Stimulated activated naive CD4-positive, alpha-beta T cell (primary cell): ENCODE results near the gene CAMTA1.
"Not testable (repeated sequence)": the region's sequence is repeated elsewhere in the genome, so short reads cannot be mapped to it uniquely, and the experiment has no call there.

Experiments used
- DNase-seq, 6 experiments: peaks; one replicate each; lab custom pipeline; 2025; lab: John Stamatoyannopoulos, UW

The CAMTA1 gene

DNA sequence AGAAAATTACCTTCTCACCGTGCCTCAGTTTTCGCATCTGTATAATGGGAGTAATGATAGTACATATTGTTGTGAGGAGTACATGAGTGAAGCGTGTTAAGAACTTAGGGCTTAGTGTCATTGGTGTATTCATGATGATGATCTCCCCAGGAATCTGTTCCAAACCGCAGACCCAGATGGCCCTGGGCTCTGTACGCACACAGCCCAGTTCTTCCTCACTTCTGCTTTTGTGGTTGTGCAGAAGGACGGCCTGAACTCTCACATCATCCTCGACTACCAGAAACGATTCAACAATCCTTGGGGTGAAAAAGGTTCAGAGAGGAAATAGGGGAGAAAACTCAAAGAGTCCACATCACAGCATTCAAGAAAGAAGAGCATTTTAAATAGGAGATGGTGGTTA lies 323.0 kb downstream of the CAMTA1 start:
- no peak for DNase-seq

DNA sequence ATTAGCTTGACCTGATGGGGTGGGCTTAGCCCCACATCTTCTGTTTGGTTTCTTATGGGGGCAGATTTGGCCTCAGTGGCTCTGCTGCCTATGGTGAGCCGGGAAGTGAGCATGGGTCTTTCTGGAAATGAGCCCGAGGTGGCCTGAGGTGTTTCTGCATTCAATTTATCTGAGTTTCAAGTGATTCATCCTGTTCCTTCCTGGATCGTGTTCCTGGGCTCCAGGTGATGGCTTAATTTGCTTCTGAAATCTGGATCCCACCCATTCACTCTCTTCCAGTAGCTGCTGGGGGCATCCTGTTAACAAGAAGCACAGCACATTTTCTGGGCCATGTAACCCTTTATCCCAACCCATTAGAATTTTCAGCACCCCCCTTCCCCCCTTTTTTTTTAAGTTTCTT lies 324.6 kb downstream of the CAMTA1 start:
- DNase-seq, result no peak

DNA sequence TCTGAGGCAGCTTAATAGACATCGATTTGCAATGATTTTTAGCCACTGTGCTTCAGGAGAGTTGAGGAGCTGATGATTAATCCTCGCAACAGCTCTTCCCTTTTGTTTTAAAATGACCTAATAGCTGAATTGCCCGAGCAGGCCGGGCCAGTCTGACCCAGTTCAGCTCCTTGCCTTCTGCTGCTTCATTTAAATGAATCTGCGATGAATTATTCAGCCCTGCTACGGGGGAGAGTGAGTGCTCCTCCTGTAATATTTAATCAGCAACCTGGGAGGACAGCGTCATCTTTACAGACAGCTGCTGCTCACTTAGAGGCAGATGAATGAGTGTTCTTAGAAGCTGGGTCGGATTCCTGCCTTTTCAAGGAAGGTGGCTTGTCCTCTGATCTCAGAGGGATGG lies 325.1 kb downstream of the CAMTA1 start:
- DNase-seq, result no peak

DNA sequence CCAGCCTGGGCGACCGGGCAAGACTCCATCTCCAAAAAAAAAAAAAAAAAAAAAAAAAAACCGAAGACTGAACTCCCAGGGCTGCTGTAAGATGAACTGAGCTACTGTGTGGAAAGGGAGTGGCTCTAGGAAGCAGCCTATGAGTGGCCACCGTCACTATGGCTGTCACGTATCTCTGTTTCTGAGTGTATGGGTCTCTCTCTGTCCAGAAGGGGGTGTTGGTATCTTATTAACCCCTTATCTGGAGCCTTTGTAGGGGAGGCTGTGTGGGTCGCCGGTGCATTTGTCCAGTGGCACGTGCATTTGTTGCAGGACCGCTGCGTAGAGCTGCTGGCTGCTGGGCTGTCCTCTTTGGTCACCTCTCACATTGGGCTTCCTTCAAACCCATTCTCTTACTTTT lies 326.6 kb downstream of the CAMTA1 start:
- DNase-seq, result no peak

DNA sequence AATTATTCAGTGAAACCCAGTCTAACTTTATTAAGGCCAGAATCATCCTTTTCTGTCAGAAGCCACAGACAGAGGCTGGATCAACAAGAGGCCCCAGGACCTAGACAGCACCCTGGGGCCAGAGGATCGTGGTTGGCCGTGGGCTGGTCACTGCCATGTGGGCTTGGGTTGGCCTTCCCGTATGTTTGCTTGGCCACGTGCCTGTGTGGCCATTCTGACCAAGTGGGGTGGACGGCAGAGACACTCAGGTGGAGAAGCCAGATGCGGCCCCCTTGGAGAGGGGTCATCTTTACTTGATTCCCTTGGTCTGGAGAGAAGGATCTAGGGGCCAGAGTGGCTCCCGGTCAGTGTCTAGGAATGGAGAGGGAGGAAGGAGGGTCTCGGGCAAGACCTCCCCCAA lies 327.9 kb downstream of the CAMTA1 start:
- no peak for DNase-seq

DNA sequence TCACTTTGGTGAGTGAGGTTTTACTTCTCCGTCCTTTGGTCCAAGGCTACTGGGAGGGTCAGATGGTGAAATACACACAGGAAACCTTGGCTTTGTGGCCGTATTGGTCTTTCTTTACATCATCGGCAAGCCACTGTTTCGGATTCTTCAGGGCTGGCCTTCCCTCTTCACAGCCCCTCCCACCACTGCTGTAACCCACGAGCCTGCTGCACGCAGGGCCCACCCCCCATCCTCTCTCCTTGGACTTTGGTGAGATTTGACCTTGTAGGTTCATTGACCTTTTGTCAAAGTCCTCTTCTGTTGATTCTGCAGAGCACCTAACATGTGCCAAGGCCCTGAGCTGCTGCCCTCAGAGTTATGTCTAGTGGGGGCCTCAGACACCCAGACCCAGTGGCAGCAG lies 328.6 kb downstream of the CAMTA1 start:
- no peak for DNase-seq

DNA sequence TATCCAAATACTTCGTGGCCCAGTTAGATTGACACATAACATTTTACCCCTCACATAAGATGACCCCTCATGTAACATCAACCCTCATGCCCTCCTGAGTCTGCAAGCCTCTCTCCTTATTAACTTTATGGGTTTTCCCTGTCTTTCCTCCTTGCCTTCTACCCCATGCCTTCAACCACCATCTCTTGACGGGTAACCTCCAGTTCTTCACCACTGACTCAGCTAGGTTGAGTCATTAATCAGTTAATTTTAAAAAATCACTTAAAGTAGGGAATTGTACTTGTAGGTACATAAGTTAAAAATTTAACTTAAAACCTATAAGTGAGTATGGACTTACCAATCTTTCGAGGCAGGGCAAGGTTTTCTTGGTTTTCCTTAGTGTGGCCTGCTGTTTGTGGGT lies 330.7 kb downstream of the CAMTA1 start:
- no peak for DNase-seq

DNA sequence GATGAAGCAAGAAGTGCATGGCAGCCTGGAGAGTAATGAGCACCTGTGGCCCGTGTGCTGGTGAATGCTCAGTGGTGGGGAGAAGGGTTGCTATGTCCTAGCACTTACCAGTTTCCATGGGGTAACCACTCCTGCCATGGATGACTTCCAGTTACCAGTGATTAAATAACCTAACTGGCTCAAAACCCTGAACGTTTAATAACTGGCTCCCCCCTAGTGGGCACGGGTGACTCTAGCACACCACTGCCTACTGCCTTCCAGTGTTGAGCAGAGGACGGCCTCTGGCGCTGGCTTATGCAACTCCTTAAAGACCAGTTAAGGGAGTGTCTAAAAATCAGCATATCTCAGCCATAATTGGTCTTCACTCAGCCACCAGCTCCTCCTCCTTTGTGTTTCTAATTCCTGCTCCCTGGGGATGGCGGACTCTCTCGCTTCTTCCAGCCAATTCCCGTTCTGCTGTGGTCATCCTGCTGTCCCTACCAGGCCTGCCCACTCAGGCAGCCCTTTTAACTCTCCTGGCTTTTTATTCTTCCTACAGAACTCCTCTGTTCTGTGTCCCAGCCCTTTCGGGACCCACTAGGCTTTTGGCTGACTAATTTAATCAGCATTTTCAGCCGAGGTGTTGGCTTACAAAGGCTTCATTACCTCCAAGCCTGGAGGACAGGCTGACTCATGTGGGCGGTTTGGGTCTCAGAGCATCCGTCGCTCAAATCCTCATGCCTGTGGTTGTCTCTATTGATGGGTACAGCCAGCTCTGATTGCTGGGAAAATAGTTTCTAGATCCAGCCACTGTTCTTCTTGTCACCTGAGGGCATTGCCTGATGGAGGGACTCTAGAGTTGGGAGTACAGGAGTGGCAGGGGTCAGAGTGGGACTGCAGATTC lies 332.4 kb downstream of the CAMTA1 start:
- no peak for DNase-seq

DNA sequence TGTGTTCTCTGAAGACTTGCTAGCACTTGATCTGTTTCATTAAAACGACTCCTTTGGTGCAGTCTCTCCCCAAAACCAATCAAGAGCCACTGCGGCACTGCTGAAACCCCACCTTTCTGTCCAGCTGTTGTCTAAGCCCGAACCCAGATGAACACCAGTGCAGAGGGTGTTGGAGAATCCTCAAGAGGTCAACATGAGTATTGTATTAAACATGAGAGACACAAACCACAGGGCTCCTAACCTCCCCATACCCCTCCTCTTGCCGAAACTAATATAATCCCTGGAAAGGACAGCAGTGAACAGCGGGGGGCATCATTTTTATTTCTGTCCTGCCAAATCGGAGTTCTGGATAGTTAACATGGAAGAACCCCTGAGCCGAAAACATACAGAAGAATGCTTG lies 333.9 kb downstream of the CAMTA1 start:
- DNase-seq, result no peak

DNA sequence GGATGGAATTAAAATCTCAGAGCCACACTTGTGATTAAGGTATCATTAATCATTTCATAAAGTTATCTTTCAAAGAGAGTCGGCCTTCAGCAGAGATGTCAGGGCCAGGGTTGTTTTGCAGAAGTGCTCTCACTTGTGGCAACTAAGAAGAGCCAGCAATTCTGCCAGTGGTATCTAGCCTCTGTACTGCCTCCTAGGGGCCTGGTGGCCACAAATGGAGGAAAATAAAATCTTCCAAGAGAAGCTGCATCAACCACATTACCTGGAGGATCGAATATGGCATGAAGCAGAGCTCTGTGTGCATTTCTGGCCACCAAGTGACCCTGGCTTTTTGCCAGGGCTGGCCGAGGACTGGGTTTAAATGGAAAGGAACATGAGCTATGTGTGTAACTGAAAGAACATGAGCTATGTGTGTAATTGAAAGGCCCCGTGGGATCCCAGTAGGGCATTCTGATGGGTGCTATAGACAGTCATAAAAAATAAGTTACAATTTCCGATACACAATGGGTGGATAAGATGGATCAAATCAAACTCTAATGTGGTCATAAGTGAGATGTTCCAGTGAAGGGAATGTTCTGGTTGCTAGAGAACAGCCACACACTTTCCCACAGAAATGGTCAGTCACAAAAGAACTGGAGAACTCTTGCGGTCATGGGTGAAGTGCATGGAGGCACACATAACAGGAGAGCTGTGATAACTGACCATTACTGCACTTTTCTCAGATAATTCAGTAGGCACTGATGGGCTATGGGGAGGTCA lies 335.8 kb downstream of the CAMTA1 start:
- DNase-seq, result no peak

DNA sequence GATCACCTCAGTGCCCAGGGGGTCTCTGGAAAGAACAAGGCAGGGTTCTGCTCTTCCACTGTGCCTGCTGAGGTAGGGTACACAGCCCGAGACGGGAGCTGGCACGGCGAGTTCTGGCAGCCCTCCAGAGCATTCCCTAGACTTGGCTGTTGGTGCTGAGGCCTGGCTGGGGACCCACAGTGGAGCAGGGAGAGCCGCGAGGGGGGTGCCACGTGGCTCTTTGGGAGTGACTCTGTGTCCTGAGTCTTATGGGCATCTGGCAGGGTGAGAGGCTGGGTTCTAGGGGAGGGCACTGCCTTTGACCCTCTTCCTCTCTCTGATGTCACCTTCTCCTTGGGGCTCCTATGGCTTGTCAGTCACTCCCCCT lies 336.4 kb downstream of the CAMTA1 start:
- DNase-seq, result no peak

DNA sequence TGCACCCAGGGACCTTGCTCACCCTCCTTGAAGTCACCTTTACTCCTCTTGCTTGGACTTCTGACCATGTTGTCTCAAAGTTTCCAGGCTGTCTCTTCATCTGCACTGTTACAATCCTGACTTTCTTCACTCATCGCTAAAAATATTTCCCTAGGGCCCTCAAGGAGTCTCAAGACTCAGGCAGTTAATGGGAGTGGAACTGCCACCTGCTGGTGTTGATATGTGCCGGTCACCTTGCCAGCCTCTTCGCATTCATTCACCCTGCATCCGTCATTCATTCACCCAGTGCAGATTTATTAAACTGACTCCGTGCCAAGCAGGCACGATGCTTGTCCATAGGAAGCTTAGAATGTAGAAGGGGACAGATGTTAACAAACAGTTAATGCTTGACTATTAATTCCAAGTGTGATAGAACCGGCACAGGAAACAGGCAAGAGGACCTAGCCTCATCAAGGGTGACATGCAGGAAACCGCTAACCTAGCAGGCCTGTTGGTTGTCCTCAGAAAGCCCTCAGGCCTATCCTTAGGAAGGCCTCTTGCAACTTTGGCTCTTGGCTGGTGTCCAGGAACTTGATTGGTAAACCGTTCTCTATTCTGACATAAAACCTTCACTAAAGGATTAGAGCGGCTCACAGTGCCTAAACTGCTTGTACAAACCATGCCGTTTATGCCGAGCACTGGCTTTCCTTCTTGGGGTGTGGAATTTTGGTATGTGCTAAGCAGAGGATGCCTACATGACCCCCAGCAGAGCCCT lies 342.2 kb downstream of the CAMTA1 start:
- DNase-seq, result no peak

DNA sequence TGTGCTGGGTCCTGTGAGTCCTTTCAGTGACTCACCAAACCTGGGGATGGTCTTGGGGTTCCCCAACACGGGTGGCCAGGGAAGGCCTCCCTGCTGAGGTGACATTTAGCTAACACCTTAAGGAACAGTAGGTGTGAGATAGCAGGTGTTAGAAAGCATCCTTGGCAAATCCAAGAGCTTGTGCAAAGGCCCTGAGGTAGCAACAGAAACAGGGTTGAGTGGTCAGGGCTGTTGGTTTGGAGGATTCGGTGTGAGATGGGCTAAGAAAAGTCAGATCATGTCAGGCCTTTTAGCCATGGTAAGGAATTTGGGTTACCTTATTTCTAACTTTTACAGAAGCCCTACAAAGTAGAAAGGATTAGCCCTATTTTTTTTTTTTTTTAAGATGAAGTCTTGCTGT lies 343.0 kb downstream of the CAMTA1 start:
- DNase-seq, result no peak

DNA sequence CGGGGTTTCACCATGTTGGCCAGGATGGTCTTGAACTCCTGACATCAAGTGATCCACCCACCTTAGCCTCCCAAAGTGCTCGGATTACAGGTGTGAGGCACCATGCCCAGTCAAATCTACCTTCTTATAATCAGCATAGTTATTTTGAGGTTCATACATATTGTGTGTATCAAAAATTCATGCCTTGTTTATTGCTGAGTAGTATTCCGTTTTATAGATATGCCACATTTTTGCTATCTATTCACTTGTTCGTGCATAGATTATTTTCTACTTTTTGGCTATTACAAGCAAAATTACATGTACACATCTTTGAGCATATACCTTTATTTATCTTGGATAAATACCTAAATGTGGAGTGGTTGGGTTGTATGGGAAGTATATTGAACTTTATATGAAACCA lies 344.9 kb downstream of the CAMTA1 start:
- DNase-seq, result no peak

DNA sequence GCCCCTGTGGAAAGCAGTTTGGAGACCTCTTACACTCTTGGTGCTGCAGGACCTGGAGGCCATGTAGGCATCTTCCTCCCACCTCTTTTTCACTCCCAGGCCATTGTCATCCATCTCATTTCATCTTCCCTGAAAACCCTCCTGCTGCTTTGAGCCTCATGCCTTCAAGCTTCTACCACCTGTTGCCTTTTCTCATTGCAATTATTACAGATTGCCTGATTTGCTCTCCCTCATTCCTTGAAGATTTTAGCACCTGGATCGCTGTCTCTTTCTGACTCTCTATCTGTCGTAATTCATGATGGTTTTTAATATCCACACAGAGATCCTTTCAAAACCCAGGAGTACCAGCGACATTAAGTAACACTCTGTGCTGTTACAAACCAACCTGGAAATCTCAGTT lies 350.2 kb downstream of the CAMTA1 start:
- no peak for DNase-seq

DNA sequence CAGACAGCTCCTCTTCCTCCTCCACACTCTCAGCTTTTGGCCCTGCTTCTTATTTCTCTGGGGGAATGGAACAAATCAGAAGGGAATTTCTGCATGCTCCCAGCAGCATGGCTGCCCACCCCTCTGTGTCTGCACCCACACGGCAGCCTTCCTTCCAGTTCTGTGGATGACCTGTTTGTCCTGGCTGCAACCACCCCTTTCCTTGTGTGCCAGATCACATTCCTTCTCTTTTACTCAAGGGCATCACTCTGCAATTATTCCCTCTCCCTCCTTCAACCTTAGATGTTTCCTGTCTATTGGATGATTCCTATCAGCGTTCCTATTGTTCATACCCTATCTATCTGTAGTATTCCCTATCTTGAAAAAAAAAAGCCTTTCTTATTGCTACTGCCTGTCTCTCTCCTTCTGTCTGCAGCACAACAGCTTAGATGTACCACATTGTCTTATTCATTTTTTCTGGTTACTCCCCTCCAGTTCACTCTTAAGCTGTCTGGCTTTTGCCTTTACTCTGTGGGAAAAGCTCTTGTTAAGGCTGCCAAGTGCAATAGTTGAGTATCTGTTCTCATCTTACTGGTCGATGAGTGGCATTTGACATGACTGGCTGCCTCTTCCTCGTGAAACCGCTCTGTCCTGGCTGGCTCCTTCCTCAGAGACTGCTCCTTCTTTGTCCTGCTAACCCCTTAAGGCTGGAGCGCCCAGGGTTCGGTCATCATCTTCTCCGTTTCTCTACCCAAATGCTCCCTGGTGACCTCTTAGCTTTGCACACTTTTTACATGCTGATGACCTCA lies 351.1 kb downstream of the CAMTA1 start:
- no peak for DNase-seq

DNA sequence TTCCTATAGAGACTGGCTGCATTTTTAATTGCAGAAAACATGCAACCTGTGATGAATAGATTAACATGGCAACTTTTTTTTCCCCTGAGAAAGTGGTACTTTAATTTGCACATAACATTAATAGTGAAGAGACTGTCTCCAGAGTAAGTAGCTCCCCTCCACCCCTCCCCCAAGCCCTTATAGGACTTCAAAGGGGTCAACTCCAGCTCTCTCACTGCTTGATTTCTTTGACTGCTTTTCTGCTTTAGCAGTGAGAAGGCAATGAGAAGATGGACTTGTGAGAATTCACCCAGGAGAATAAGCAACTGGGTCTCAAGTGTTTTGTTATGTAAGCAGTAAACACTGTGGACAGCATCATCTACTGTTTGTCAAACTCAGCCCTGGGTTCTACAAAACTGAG lies 355.0 kb downstream of the CAMTA1 start:
- no peak for DNase-seq

DNA sequence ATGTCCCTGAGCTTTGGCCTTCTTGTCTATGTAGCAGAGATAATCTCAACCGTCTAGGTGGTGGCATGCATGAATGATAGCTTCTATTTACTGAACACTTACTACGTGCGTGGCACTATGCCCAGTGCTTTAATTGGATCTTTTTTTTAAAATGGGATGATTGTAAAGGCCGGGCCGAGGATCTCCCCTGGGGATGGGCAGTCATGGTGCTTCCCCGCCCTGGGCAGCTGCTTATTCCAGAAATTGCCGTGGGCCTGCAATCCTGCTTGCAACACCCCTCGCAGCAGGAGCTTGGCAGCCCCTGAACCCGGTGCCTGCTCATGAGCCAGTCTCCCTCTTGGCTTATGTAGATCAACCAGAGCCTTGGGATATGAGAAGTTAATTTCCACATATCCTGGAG lies 360.7 kb downstream of the CAMTA1 start:
- no peak for DNase-seq

DNA sequence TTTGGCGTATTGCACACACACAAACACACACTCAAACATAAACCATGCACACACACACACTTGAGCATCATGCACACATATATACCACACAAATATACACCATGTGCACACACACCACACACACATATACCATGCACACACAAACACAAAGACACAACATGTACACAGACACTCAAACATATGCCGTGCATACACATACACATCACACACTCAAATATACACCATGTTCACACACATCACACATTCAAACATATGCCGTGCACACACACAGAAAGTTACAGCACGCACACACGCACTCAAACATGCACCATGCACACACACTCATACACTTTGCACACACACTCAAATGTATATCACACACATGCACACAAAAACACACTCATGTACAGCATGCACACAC lies 361.5 kb downstream of the CAMTA1 start:
- DNase-seq, result no peak

DNA sequence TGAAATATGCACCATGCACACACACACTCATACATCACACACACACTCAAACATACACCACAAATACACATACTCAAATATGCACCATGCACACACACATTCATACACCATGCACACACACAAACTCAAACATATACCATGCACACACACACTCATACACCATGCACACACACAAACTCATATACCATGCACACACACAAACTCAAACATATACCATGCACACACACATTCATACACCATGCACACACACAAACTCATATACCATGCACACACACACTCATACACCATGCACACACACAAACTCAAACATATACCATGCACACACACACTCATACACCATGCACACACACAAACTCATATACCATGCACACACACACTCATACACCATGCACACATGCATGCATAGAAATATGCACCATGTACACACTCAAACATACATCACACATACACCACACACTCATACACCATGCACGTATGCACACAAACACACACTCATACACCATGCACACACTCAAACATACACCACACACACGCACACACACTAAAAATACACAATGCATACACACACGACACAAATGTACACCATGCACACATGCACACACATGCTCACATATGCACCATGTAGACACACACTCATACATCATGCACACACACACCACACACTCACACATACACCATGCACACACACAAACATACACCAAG lies 362.5 kb downstream of the CAMTA1 start:
- DNase-seq, result not testable (repeated sequence)

DNA sequence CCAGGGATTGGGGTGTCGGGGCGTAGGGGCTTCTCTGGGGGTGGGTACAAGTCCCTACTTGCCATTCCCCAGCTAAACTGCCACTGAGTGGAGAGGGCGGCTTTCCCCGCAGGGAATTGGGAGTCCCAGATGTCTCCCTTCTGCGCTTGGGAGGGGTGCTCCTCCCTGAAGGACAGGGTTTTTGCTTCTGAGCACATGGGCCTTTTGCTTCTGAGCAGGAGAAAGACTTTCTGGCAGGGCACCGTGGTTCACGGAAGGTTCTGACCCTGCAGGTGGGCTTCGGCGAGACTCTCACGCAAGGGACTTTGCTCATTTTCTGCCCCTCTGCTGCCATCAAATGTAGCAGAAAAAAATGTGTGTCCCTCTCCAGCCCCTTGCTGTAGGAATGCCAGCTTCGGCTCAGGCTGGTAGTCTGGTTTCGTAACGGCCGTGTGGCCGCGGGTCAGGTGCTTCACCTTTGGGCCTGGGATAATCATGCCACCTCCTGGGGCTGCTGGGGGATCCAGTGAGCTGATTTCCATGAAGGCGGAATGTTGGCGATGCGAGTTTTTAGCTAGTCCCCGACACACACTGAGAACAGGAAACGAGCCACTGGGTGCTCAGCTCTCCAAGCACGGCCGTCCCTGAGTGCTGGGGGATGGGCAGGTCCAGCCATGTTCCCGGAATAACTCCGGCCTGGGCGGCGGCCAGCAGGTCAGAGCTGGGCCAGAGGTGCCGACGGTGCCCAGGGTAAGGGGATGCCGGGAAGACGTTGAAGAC lies 364.0 kb downstream of the CAMTA1 start:
- DNase-seq, result no peak
